Loucy (cell line): ENCODE measurements around the gene OAF.

ENCODE experiments used
- H2AFZ ChIP-seq: fragments of 200-600 bp; sonication (generic); 2 replicates; pipeline ENCODE4 v1.6.0; 2016; ENCODE audit warnings: antibody characterized with exemption, mild to moderate bottlenecking, low read length, moderate library complexity
- H3F3A ChIP-seq: fragments of 200-600 bp; 2 replicates; pipeline ENCODE4 v1.6.0; 2016; ENCODE audit warnings: antibody characterized with exemption, low read depth, mild to moderate bottlenecking
- H3K27me3 ChIP-seq: fragments of 200-600 bp; sonication (generic); 2 replicates; pipeline ENCODE4 v1.6.1; 2014; ENCODE audit warnings: low read length, mild to moderate bottlenecking; ENCODE audit not compliant: insufficient read depth, poor library complexity, severe bottlenecking
- H3K36me3 ChIP-seq: fragments of 200-600 bp; sonication (generic); 2 replicates; pipeline ENCODE4 v1.6.1; 2016; ENCODE audit warnings: low read length; ENCODE audit not compliant: insufficient read depth
- H3K4me1 ChIP-seq: fragments of 200-600 bp; sonication (generic); 2 replicates; pipeline ENCODE4 v1.5.1; 2014; ENCODE audit warnings: low read length, mild to moderate bottlenecking; ENCODE audit not compliant: insufficient read depth, poor library complexity, severe bottlenecking
- H3K4me2 ChIP-seq: fragments of 200-600 bp; sonication (generic); 2 replicates; pipeline ENCODE4 v1.6.0; 2014; ENCODE audit warnings: antibody characterized with exemption, low read length, low read depth, mild to moderate bottlenecking; ENCODE audit not compliant: poor library complexity, severe bottlenecking
- H3K4me3 ChIP-seq: fragments of 200-600 bp; sonication (generic); 2 replicates; pipeline ENCODE4 v1.5.1; 2014; ENCODE audit warnings: low read length, mild to moderate bottlenecking, mixed read lengths; ENCODE audit not compliant: poor library complexity, severe bottlenecking
- H3K79me2 ChIP-seq: fragments of 200-600 bp; sonication (generic); 2 replicates; pipeline ENCODE4 v1.6.1; 2014; ENCODE audit warnings: low read length; ENCODE audit not compliant: insufficient read depth
- H3K9ac ChIP-seq: fragments of 200-600 bp; sonication (generic); 2 replicates; pipeline ENCODE4 v1.6.0; 2014; ENCODE audit warnings: mild to moderate bottlenecking, low read depth, low read length, moderate library complexity; ENCODE audit not compliant: poor library complexity, severe bottlenecking
- H3K9me2 ChIP-seq: fragments of 200-600 bp; sonication (generic); replicated peaks from 2 replicates; pipeline ENCODE4 v1.6.1; 2016; ENCODE audit warnings: low read depth, low read length, mixed read lengths
- H3K9me3 ChIP-seq: fragments of 200-600 bp; sonication (generic); 2 replicates; pipeline ENCODE4 v1.6.1; 2014; ENCODE audit warnings: mild to moderate bottlenecking, antibody characterized with exemption, low read length, low read depth; ENCODE audit not compliant: insufficient read depth
- H4K20me1 ChIP-seq: fragments of 200-600 bp; sonication (generic); 2 replicates; pipeline ENCODE4 v1.6.0; 2014; ENCODE audit warnings: antibody characterized with exemption, low read length, mild to moderate bottlenecking; ENCODE audit not compliant: insufficient read depth, poor library complexity, severe bottlenecking
- CTCF ChIP-seq: fragments of 200-600 bp; sonication (generic); conservative IDR thresholded peaks from 2 replicates; pipeline ENCODE4 v1.5.1; 2014; ENCODE audit warnings: mild to moderate bottlenecking, antibody characterized with exemption, low read length
- EZH2phosphoT487 ChIP-seq: fragments of 200-600 bp; IDR thresholded peaks from 2 replicates; pipeline ENCODE4 v1.6.1; 2018; ENCODE audit warnings: antibody characterized with exemption, mild to moderate bottlenecking, moderate library complexity, borderline replicate concordance

OAF gene

DNA sequence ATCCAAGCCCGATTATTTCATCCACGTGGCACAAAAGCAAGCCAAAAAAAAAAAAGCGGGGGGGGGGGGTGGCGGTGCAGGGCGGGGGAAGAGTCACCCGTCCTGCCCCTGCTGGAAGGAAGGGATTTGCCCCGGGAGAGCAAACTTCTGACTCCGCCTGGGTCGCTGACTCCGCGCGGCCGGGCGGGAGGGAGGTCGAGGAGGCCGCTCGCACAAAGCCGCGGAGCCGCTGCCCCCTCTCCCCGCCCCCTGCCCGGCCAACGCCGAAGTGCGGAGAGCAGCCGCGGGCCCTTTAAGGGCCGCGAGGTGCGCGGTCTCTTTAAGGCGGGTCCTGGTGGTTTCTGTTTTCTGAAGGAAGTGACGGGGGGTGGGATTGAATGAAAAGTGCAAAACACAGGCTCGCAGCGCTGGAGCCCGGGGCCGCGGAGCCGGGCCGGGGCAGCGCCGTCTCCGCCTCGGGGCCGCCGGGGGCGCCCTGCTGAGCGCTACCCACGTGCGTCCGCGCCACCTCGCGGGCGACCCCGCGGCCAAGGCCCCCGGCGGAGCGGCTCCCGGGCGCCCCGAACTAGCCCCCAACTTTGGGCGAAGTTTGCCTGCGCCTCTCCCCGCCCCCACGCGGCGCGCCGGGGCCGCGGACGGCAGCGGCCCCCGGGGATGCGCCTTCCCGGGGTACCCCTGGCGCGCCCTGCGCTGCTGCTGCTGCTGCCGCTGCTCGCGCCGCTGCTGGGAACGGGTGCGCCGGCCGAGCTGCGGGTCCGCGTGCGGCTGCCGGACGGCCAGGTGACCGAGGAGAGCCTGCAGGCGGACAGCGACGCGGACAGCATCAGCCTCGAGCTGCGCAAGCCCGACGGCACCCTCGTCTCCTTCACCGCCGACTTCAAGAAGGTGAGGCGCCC, at the start of gene OAF:
OAF (plus strand) TSS at position 407 of the 896 bp plus-strand sequence; CDS start at position 655, 248 bp downstream.
- Histone ChIP-seq H3K27me3 (peaks cover 20% of the 10 kb centered on the region), H3K4me2 (peak within 1 kb of the TSS; percentile 98), H3K9me3 (no peaks in the 10 kb centered on the region), H3K36me3 (no peaks in the 10 kb centered on the region), H3K79me2 (no peaks in the 10 kb centered on the region), H3K4me1 (peaks cover 21% of the 10 kb centered on the region), H3F3A (no peaks in the 10 kb centered on the region), H4K20me1 (no peaks in the 10 kb centered on the region), H3K9me2 (no peaks in the 10 kb centered on the region), H2AFZ (peak within 1 kb of the TSS; percentile 97), H3K4me3 (peak within 1 kb of the TSS; percentile 78), H3K9ac (peak within 1 kb of the TSS; percentile 74)
- TF ChIP-seq EZH2phosphoT487, result no peak
- TF ChIP-seq CTCF, result peak; percentile 16

DNA sequence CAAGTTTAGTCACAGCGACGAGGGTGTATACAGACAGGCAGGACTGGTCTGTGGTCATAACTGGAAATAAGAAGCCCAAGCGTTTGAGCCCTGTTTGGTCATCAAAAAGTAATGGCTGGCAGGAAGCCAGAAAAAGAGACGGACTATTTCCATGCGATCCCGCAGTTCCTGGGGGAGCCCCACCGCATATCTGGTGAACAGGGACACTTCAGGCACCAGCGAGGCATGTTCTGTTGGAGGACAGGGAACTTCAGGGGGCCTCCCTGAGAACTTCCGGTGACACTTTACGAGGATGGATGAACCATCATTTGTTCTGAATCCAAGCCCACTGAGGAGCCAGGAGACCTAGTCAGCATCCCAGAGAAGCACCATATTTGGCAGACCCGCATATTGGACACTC, 43.2 kb upstream of the OAF start:
- H3F3A ChIP-seq, result no peaks in the 10 kb centered on the region
- no peaks in the 10 kb centered on the region for H3K36me3 ChIP-seq
- H3K4me2 ChIP-seq, result no peak overlapping the region
- no peaks in the 10 kb centered on the region for H3K9me2 ChIP-seq
- H3K79me2 ChIP-seq, result no peaks in the 10 kb centered on the region
- TF ChIP-seq CTCF (no peak), EZH2phosphoT487 (no peak)
- no peak overlapping the region for H2AFZ ChIP-seq
- H3K9me3 ChIP-seq, result 0 out of 2 replicates have a peak, but pooled peaks cover 2% of the 10 kb centered on the region
- no peaks in the 10 kb centered on the region for H4K20me1 ChIP-seq
- H3K27me3 ChIP-seq, result no peaks in the 10 kb centered on the region
- H3K4me1 ChIP-seq, result no peaks in the 10 kb centered on the region
- H3K9ac ChIP-seq, result no peak overlapping the region
- no peak overlapping the region for H3K4me3 ChIP-seq

DNA sequence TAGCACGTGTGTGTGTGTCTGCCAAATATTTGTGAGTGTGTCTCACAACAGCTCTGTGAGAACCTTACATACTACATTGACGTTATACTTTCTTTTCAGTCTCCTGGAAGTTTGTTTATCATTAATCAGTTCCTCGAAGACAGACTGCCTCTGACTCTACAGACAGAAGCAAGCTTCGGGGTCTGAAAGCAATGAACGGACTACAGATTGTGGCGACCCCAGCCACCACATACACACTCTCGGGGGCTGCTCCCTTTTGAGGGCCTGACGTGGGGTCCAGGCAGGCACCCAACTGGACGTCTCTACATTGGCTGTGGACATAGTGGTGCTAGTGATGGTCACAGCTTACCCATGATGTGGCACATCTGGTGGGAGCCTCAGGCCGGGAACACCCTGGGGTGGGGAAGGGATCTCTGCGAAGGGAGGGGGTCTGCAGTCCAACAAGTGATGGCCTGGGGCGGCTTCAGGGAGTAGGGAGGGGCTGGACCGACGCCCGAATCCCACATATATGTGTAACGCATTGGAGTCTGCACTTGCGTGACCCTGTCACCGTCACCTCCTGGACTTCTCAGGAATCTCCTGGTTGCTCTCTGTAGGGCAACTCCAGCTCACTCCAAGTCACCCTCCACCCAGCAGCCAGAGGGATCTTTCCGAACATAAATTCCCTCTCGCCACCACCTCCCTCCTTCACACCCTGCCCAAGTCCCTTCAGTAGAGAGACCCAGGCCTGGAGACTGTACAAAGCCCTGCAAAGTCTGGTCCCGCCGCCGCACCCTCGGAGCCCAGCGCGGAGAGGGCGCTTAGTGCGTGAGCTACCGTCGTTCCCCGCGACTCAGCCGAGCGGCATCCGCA, 42.5 kb upstream of the OAF start:
- no peaks in the 10 kb centered on the region for H3K79me2 ChIP-seq
- H3K9me3 ChIP-seq, result 0 out of 2 replicates have a peak, but pooled peaks cover 2% of the 10 kb centered on the region
- no peaks in the 10 kb centered on the region for H4K20me1 ChIP-seq
- no peaks in the 10 kb centered on the region for H3K9me2 ChIP-seq
- no peaks in the 10 kb centered on the region for H3K27me3 ChIP-seq
- H3K9ac ChIP-seq, result no peak overlapping the region
- no peaks in the 10 kb centered on the region for H3K4me1 ChIP-seq
- H2AFZ ChIP-seq, result no peak overlapping the region
- no peaks in the 10 kb centered on the region for H3K36me3 ChIP-seq
- no peak overlapping the region for H3K4me3 ChIP-seq
- no peaks in the 10 kb centered on the region for H3F3A ChIP-seq
- H3K4me2 ChIP-seq, result no peak overlapping the region
- TF ChIP-seq CTCF (no peak), EZH2phosphoT487 (no peak)
